GM03348 (cell line): ENCODE measurements around the gene PLXNA4.
"Not testable (repeated sequence)": the region's sequence is repeated elsewhere in the genome, so short reads cannot be mapped to it uniquely, and the experiment has no call there.

Experiments used
- DNase-seq: peaks from one replicate; pipeline ENCODE4 v3.0.0; 2012; ENCODE audit warnings: low spot score

PLXNA4 gene

GRCh38 chr7:132575982-132576720 is at the start of gene PLXNA4:
Gene PLXNA4 (minus strand): TSS chr7:132576470. CDS start chr7:132508693, 67,777 bp downstream.
- DNase-seq = peak; percentile 41

- DNase-seq = no peak
Observed at GRCh38 chr7:132625651-132626050, 49.4 kb upstream of the PLXNA4 start.

- DNase-seq = peak; percentile 67
Observed at GRCh38 chr7:132622081-132622480, 45.8 kb upstream of the PLXNA4 start.

GRCh38 chr7:132619967-132620366 is 43.7 kb upstream of the PLXNA4 start:
- DNase-seq = no peak

- peak; percentile 74 for DNase-seq
Observed at GRCh38 chr7:132618956-132619305, 42.7 kb upstream of the PLXNA4 start.

GRCh38 chr7:132618271-132618955 is 42.1 kb upstream of the PLXNA4 start:
- peak; percentile 33 for DNase-seq

GRCh38 chr7:132614428-132615318 is 38.4 kb upstream of the PLXNA4 start:
- DNase-seq = peak; percentile 81

GRCh38 chr7:132613737-132614136 is 37.5 kb upstream of the PLXNA4 start:
- DNase-seq = no peak

GRCh38 chr7:132610995-132611394 is 34.7 kb upstream of the PLXNA4 start:
- DNase-seq = no peak

GRCh38 chr7:132609906-132610520 is 33.7 kb upstream of the PLXNA4 start:
- DNase-seq = no peak

- DNase-seq = peak; percentile 10
Observed at GRCh38 chr7:132609222-132609621, 33.0 kb upstream of the PLXNA4 start.

- no peak for DNase-seq
Observed at GRCh38 chr7:132608523-132608922, 32.3 kb upstream of the PLXNA4 start.

- DNase-seq = no peak
Observed at GRCh38 chr7:132607656-132608055, 31.4 kb upstream of the PLXNA4 start.

- no peak for DNase-seq
Observed at GRCh38 chr7:132604121-132604520, 27.9 kb upstream of the PLXNA4 start.

- DNase-seq = no peak
Observed at GRCh38 chr7:132603220-132603833, 27.1 kb upstream of the PLXNA4 start.

- DNase-seq = no peak
Observed at GRCh38 chr7:132601783-132602182, 25.5 kb upstream of the PLXNA4 start.

GRCh38 chr7:132596588-132596987 is 20.3 kb upstream of the PLXNA4 start:
- DNase-seq = no peak

- not testable (repeated sequence) for DNase-seq
Observed at GRCh38 chr7:132594741-132595140, 18.5 kb upstream of the PLXNA4 start.

- no peak for DNase-seq
Observed at GRCh38 chr7:132592936-132593335, 16.7 kb upstream of the PLXNA4 start.

GRCh38 chr7:132592231-132592920 is 16.1 kb upstream of the PLXNA4 start:
- no peak for DNase-seq

- no peak for DNase-seq
Observed at GRCh38 chr7:132590162-132590561, 13.9 kb upstream of the PLXNA4 start.
